ENCODE results near the gene GMPPB. TPM values are rescaled to one million over a fixed set of nuclear protein-coding genes. Genes with fewer than 3 reads are reported as not detected.

GMPPB gene
- total RNA-seq, 2 experiments from 2014 or later = 36.5 to 46.0 TPM

DNA sequence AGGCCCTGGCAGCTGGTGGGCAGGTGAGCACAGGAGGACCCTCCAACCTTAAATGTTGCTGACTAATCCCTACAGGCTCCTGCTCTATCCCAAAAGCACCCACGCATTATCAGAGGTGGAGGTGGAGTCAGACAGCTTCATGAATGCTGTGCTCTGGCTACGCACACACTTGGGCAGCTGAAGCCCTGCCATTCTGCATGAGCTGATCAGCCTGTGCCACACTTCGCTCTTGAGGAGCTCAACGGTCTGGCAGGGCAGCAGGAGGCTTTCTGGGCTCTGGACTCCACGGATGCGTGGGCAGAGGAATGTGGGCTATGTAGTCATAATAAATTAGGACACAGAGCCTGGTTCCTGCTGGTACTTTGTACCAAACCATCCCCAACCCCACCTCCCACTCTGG lies 40.6 kb downstream of the GMPPB start:
- peaks cover 7% of the 10 kb centered on the region for H3K4me1 Mint-ChIP-seq

DNA sequence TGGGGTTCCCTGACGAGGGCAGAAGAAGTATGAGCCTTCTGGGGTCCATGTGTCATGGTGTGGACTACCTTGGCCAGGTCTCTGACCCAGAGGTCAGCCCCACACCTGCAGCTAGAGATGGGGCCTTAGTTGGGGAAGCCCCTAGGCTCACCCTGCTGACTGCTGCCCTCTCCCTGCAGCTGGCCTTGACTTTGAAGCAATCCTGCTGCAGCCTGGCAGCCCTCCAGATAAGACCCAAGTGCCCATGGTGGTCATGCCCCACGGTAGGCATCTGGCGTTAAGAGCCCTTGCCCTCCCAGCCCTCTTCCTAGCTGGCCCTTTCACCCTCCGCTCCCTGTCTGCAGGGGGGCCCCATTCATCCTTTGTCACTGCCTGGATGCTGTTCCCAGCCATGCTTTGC lies 42.2 kb downstream of the GMPPB start:
- H3K27me3 Mint-ChIP-seq = peaks cover 5% of the 10 kb centered on the region
- peaks cover 6% of the 10 kb centered on the region for H3K4me1 Mint-ChIP-seq
- no peak overlapping the region for H3K27ac Mint-ChIP-seq
- H3K36me3 Mint-ChIP-seq (ENCODE audit: low read depth) = peaks cover 19% of the 10 kb centered on the region
- no peak overlapping the region for H3K4me3 Mint-ChIP-seq
- DNase-seq = no peak
- no peaks in the 10 kb centered on the region for H3K9me3 Mint-ChIP-seq
- POLR2A ChIA-PET = no interaction called here
- CTCF ChIA-PET = no interaction called here

More for the DNA sequence above, 40.6 kb downstream of the GMPPB start:
- CTCF ChIA-PET = interaction anchor here (1.3 to 1.5 kb wide), 2 partner anchors 36 to 143 kb away, joined by 3 to 6 read pairs; partner anchors contain the start of gene AMIGO3
- no peak overlapping the region for H3K27ac Mint-ChIP-seq
- H3K36me3 Mint-ChIP-seq (ENCODE audit: low read depth) = peaks cover 13% of the 10 kb centered on the region
- no peak overlapping the region for H3K4me3 Mint-ChIP-seq
- H3K9me3 Mint-ChIP-seq = no peaks in the 10 kb centered on the region
- H3K27me3 Mint-ChIP-seq = peaks cover 10% of the 10 kb centered on the region
- no peak for DNase-seq
- POLR2A ChIA-PET = no interaction called here

DNA sequence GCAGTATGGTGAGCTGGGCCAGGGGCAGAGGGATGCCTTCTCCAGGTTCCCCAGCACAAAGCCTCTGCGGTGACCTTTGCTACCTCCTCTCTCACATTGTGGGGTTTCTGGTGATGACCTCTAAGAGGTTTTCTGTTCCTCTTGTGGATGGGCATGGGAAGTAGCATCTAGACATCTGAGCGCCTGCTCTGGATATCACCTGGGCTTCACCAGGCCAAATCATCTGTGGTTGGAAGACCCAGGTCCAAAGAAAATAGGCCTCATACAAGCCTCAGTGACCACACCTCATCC lies 42.6 kb downstream of the GMPPB start:
- Mint-ChIP-seq H3K27ac (no peak overlapping the region), H3K4me1 (peaks cover 6% of the 10 kb centered on the region), H3K36me3 (ENCODE audit: low read depth) (peaks cover 20% of the 10 kb centered on the region), H3K9me3 (no peaks in the 10 kb centered on the region), H3K4me3 (no peak overlapping the region), H3K27me3 (peaks cover 3% of the 10 kb centered on the region)
- DNase-seq = no peak
- ChIA-PET POLR2A (no interaction called here), CTCF (no interaction called here)

DNA sequence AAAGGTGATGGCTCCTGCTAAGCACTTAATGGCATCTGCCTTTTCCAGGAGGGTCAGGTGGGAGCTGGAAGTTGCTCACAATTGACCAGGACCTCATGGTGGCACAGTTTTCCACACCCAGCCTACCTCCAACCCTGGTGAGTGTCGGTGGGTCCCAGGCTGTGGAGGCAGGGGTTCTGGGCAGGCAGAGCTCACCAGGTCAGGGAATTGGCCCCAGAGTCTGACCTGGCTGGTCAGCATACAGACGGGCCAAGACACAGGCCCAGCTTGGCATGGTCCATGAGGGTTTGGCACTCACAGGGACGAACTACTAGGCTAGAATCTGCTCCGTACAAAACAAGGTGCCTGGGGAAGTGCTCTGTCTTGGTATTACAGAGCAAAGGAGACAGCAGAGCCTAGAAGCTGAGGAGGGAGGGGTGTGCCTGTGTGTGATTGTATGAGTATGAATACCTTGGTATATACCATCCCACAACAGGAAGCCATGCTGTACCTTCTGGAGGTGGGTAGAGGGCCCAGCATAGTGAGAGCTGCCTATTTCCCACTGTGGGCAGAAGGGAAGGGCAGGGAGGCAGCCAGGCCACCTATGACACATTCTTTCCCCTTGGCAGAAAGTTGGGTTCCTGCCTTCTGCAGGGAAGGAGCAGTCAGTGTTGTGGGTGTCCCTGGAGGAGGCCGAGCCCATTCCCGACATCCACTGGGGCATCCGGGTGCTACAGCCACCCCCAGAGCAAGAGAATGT lies 43.1 kb downstream of the GMPPB start:
- CTCF ChIA-PET = interaction anchor here (1.5 kb wide), 1 partner anchor 8 kb away, joined by 3 read pairs; the partner anchor contains the start of gene MST1
- peaks cover 9% of the 10 kb centered on the region for H3K4me1 Mint-ChIP-seq
- H3K36me3 Mint-ChIP-seq (ENCODE audit: low read depth) = peaks cover 24% of the 10 kb centered on the region
- no peaks in the 10 kb centered on the region for H3K9me3 Mint-ChIP-seq
- no peak overlapping the region for H3K4me3 Mint-ChIP-seq
- DNase-seq = no peak
- peaks cover 3% of the 10 kb centered on the region for H3K27me3 Mint-ChIP-seq
- POLR2A ChIA-PET = no interaction called here
- no peak overlapping the region for H3K27ac Mint-ChIP-seq

DNA sequence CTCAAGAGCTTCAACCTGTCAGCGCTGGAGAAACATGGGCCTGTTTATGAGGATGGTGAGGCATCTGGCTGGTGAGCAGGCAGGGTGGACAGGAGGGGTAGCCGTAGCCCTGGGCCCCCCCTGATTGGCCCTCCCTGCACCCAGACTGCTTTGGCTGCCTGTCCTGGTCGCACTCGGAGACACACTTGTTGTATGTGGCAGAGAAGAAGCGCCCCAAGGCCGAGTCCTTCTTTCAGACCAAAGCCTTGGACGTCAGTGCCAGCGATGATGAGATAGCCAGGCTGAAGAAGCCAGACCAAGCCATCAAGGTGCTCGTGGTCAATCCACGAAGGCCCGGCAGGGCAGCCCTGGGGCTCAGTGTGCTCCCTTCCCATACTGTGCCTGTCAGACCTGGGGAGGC lies 47.8 kb downstream of the GMPPB start:
- Mint-ChIP-seq H3K27ac (no peak overlapping the region), H3K27me3 (no peaks in the 10 kb centered on the region), H3K9me3 (no peaks in the 10 kb centered on the region), H3K4me1 (peaks cover 37% of the 10 kb centered on the region), H3K4me3 (peak overlapping the region; percentile 84), H3K36me3 (ENCODE audit: low read depth) (peaks cover 21% of the 10 kb centered on the region)
- no peak for DNase-seq
- CTCF ChIA-PET = interaction anchor here (1.0 to 2.8 kb wide), 2 partner anchors 129 to 136 kb away, joined by 3 to 13 read pairs; no protein-coding TSS in a partner anchor
- POLR2A ChIA-PET = no interaction called here

DNA sequence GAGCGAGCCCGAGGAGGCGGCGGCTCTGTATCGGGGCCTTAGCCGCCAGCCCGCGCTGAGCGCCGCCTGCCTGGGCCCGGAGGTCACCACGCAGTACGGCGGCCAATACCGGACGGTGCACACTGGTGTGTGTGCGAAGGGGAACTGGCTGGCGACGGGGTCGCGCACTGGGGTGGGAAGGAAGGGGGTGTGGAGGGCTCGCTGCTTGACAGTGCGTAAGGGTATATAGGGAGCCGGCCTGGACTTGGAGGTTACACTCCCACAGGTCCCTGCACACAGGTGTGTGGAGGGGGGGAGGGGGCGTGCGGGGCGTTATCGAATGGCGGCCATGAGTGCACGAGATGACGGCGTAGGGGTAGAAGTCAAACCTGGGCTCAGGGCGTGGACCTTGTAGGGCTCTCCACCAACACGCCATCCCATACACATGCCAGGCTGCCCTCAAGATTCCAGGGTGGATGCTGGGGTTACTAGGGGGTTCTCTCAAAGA lies 49.2 kb downstream of the GMPPB start:
- H3K27ac Mint-ChIP-seq = peak overlapping the region; percentile 99
- peaks cover 16% of the 10 kb centered on the region for H3K36me3 Mint-ChIP-seq (ENCODE audit: low read depth)
- peak overlapping the region; percentile 84 for H3K4me3 Mint-ChIP-seq
- DNase-seq = no peak
- ChIA-PET CTCF (interaction anchor here (2.8 kb wide), 1 partner anchor 134 kb away, joined by 13 read pairs; no protein-coding TSS in a partner anchor), POLR2A (no interaction called here)
- no peaks in the 10 kb centered on the region for H3K9me3 Mint-ChIP-seq
- H3K27me3 Mint-ChIP-seq = no peaks in the 10 kb centered on the region
- peaks cover 37% of the 10 kb centered on the region for H3K4me1 Mint-ChIP-seq

DNA sequence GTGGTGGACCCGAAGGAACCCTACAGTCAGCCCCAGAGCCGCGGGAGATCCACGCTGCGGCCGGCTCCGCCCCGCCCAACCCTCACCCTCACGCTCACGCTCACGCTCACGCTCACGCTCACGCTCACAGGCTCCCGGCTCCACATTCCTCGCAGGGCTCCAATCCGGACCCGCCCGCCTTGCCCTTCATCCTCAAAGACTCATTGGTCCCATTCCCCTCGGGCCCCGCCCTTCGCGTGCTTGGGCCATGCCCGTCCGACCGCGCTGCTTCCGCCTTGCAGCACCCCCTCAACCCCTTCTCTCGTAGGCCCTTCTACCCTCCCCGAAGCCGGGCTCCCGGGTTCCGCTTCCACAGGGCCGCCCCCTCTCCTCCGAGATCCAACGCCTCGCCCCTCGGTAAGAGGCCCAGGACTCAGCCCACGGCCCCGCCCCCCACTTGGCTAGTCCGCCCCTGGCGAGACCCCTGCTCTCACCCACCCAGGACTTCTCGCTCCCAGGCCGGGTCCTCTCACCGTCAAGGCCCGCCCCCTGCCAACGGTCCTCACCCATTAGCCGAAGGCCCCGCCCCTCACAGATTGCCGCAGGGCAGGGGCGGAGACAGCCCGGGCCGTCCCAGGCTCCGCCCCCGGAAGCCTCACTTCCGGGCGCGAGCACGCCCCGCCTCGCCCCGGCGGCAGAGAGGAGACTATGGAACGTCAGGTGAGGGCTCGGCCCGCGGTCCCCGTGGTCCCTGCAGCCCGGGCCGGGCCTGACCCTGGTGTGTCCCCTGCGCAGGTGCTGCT lies 49.8 kb downstream of the GMPPB start, which contains the start of gene APEH:
TSS of gene APEH (plus strand) at position 637 of the 782 bp plus-strand sequence. CDS start at position 688, 51 bp downstream.
- POLR2A ChIA-PET = no interaction called here
- DNase-seq = peak; percentile 98

DNA sequence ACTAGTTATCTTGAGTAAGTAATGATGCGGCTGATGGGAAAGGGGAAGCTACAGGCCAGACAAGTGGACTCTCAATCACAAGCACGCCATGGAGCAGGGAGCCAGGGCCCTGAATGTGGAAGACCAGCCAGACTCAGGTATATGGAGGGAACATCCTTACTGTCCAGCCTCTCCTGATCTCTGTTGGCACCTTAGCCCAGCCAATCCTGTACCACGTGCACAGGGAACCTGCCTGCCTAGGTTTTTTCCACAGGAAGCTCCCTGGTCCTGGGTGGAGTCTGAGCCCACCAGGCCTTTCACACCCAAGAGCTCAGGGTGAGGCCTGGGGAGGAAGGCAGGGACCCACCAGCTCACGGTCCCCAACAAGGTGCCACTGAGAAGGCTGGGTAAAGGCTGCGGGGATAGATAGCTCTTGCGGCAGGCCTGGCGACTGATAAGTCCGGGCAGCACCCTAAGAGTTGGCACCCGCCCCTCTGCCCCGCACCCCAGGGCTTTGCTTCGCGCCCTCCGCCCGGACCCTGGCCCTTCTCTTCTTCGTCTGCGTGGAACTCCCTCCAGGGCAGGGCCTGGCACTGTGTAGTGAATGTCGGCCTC lies 50.5 kb downstream of the GMPPB start:
- ChIA-PET POLR2A (no interaction called here), CTCF (interaction anchor here (0.8 to 3.3 kb wide), 4 partner anchors 24 to 134 kb away, joined by 3 to 88 read pairs (median 8); no protein-coding TSS in a partner anchor)
- peak overlapping the region; percentile 99 for H3K27ac Mint-ChIP-seq
- DNase-seq = no peak
- no peaks in the 10 kb centered on the region for H3K27me3 Mint-ChIP-seq
- no peaks in the 10 kb centered on the region for H3K9me3 Mint-ChIP-seq
- H3K36me3 Mint-ChIP-seq (ENCODE audit: low read depth) = peaks cover 15% of the 10 kb centered on the region
- H3K4me1 Mint-ChIP-seq = peaks cover 37% of the 10 kb centered on the region
- peak overlapping the region; percentile 84 for H3K4me3 Mint-ChIP-seq

More for the DNA sequence above, 49.8 kb downstream of the GMPPB start, which contains the start of gene APEH:
- H3K27ac Mint-ChIP-seq = peak within 1 kb of the TSS; percentile 99
- H3K4me1 Mint-ChIP-seq = peaks cover 37% of the 10 kb centered on the region
- H3K9me3 Mint-ChIP-seq = no peaks in the 10 kb centered on the region
- peaks cover 16% of the 10 kb centered on the region for H3K36me3 Mint-ChIP-seq (ENCODE audit: low read depth)
- CTCF ChIA-PET = interaction anchor here (0.8 to 3.3 kb wide), 3 partner anchors 106 to 135 kb away, joined by 4 to 88 read pairs (median 13); no protein-coding TSS in a partner anchor
- H3K27me3 Mint-ChIP-seq = no peaks in the 10 kb centered on the region
- H3K4me3 Mint-ChIP-seq = peak within 1 kb of the TSS; percentile 84

DNA sequence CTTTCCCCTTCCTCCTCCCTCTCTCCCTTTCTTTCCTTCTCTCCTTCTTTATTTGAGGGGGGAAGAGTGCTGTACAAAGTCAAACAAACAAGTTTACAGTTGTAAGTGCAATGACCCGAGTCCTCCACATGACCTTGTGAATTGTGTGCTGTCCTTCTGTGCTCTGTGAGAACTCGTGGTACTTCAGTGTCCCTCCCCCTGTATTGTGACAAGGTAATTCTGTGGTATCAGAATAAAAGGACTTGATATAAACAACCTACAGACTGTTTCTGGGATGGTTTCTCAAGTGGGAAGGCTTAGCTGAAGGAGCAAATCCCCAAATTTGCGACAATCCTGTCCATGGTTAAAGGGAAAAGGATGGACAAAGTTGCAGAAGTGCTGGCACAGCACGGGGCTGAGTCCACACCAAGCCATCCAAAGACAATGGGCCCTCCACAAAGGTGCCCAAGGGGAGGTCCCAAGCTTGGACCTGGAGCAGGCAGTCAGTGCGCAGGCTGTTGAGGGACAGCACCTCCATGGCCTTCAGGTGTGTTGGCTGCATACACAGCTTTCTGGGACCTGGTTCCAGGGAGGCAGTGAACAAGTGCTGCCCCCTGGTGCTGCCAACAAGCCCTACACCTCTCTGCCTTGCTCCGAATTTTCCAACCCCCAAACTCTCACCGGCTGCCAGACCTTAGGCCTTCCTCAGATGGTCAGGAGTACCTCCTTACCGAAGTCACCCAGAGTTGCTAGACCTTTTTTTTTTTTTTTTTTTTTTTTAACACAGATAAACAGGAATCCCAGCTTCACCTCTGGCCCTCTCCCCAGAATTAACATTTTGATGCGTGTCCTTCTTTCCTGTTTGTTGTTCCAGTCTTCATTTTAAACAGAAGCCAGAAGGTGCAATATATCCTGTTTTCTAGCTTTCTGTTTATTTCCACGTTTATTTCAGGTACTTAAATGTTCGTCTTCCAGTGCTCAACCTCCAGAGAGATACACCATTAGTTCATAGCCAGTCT lies 52.2 kb downstream of the GMPPB start:
- peak overlapping the region; percentile 87 for H3K27ac Mint-ChIP-seq
- peaks cover 33% of the 10 kb centered on the region for H3K4me1 Mint-ChIP-seq
- H3K4me3 Mint-ChIP-seq = peak overlapping the region; percentile 70
- H3K9me3 Mint-ChIP-seq = no peaks in the 10 kb centered on the region
- CTCF ChIA-PET = interaction anchor here (0.5 to 3.3 kb wide), 16 partner anchors 9 to 440 kb away, joined by 3 to 88 read pairs (median 4); partner anchors contain the start of gene BSN
- H3K27me3 Mint-ChIP-seq = no peaks in the 10 kb centered on the region
- peaks cover 9% of the 10 kb centered on the region for H3K36me3 Mint-ChIP-seq (ENCODE audit: low read depth)
- peak; percentile 78 for DNase-seq
- POLR2A ChIA-PET = interaction anchor here (0.7 to 1.6 kb wide), 2 partner anchors 70 to 132 kb away, joined by 7 to 13 read pairs; no protein-coding TSS in a partner anchor

DNA sequence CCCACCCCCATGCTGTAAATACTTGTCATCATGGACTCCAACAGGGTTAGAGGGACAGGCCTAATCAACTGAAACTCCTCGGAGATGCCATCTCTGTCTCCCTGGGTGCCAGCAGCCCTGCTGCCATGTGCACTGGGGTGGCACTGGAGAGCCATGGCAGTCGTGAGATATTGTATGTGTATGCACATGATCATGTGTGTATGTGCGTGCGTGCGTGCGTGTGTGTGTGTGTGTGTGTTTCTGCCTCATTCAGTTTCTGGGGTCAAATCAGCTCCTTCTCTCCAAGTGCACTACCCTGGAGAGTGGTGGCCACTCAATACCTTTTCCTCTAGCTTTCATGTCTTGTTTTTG lies 52.8 kb downstream of the GMPPB start:
- no peak for DNase-seq
- Mint-ChIP-seq H3K9me3 (no peaks in the 10 kb centered on the region), H3K27ac (no peak overlapping the region), H3K27me3 (no peaks in the 10 kb centered on the region), H3K4me1 (peaks cover 31% of the 10 kb centered on the region), H3K36me3 (ENCODE audit: low read depth) (peaks cover 7% of the 10 kb centered on the region), H3K4me3 (no peak overlapping the region)
- CTCF ChIA-PET = interaction anchor here (0.7 to 3.3 kb wide), 9 partner anchors 8 to 132 kb away, joined by 4 to 88 read pairs (median 7); no protein-coding TSS in a partner anchor
- POLR2A ChIA-PET = interaction anchor here (1.6 kb wide), 1 partner anchor 131 kb away, joined by 13 read pairs; no protein-coding TSS in a partner anchor

Measured in activated CD4-positive, alpha-beta T cell treated with anti-CD3 and anti-CD28 coated beads, Interleukin-2, amount 10 ng/mL, durations not matched to agents 7 days and 5 days (primary cell).